Measurements from ENCODE around the gene ZBTB46. TPM values are rescaled to one million over a fixed set of nuclear protein-coding genes. Genes with fewer than 3 reads are reported as not detected.

The ZBTB46 gene
- total RNA-seq, 1 donor from 2014 or later = 7.4 TPM

- H3K4me3 ChIP-seq = peak overlapping the region; percentile 62 to 85
- intact Hi-C loops (cut with DNase I) = no loop called here
- TF ChIP-seq POLR2AphosphoS5 (IDR thresholded peaks at IDR 0.05; ENCODE audit: insufficient read depth in 1 of 2, low read depth in 1 of 2) = no peak
- no peak for TF ChIP-seq CTCF (IDR thresholded peaks at IDR 0.05)
- TF ChIP-seq POLR2A (IDR thresholded peaks at IDR 0.05) = no peak
- no peaks in the 10 kb centered on the region for H3K27me3 ChIP-seq
- DNase-seq (ENCODE audit: extremely low spot score in 2 of 2) = no peak
- H3K27ac ChIP-seq = peak overlapping the region; percentile 66
- H3K4me1 ChIP-seq = peaks cover 42% of the 10 kb centered on the region
- no peaks in the 10 kb centered on the region for H3K9me3 ChIP-seq
- H3K36me3 ChIP-seq = no peaks in the 10 kb centered on the region
Observed at GRCh38 chr20:63829945-63830835, 874 bp downstream of the ZBTB46 start.

GRCh38 chr20:63829603-63829944 lies 1.5 kb downstream of the ZBTB46 start:
- H3K36me3 ChIP-seq = no peaks in the 10 kb centered on the region
- peak overlapping the region; percentile 66 for H3K27ac ChIP-seq
- no peaks in the 10 kb centered on the region for H3K27me3 ChIP-seq
- H3K4me1 ChIP-seq = peaks cover 36% of the 10 kb centered on the region
- peak overlapping the region; percentile 62 to 85 for H3K4me3 ChIP-seq
- no peak for DNase-seq (ENCODE audit: extremely low spot score in 2 of 2)
- no peaks in the 10 kb centered on the region for H3K9me3 ChIP-seq
- intact Hi-C loops (cut with DNase I) = no loop called here
- TF ChIP-seq POLR2A (IDR thresholded peaks at IDR 0.05) (no peak), POLR2AphosphoS5 (IDR thresholded peaks at IDR 0.05; ENCODE audit: insufficient read depth in 1 of 2, low read depth in 1 of 2) (no peak), CTCF (IDR thresholded peaks at IDR 0.05) (no peak)

- intact Hi-C loops (cut with DNase I) = no loop called here
- H3K36me3 ChIP-seq = no peaks in the 10 kb centered on the region
- H3K4me1 ChIP-seq = peaks cover 29% of the 10 kb centered on the region
- TF ChIP-seq POLR2A (IDR thresholded peaks at IDR 0.05) = no peak
- no peak for TF ChIP-seq POLR2AphosphoS5 (IDR thresholded peaks at IDR 0.05; ENCODE audit: insufficient read depth in 1 of 2, low read depth in 1 of 2)
- TF ChIP-seq CTCF (IDR thresholded peaks at IDR 0.05) = no peak
- no peak for DNase-seq (ENCODE audit: extremely low spot score in 2 of 2)
- peak overlapping the region in 1 of 2 donors; percentile 62 for H3K4me3 ChIP-seq
- H3K27ac ChIP-seq = no peak overlapping the region
- no peaks in the 10 kb centered on the region for H3K9me3 ChIP-seq
- no peaks in the 10 kb centered on the region for H3K27me3 ChIP-seq
Observed at GRCh38 chr20:63828951-63829350, 2.1 kb downstream of the ZBTB46 start.

GRCh38 chr20:63828545-63828944 lies 2.5 kb downstream of the ZBTB46 start:
- H3K27ac ChIP-seq = no peak overlapping the region
- H3K9me3 ChIP-seq = no peaks in the 10 kb centered on the region
- H3K4me1 ChIP-seq = peaks cover 25% of the 10 kb centered on the region
- no peaks in the 10 kb centered on the region for H3K27me3 ChIP-seq
- TF ChIP-seq POLR2AphosphoS5 (IDR thresholded peaks at IDR 0.05; ENCODE audit: insufficient read depth in 1 of 2, low read depth in 1 of 2) (no peak), CTCF (IDR thresholded peaks at IDR 0.05) (no peak), POLR2A (IDR thresholded peaks at IDR 0.05) (no peak)
- intact Hi-C loops (cut with DNase I) = no loop called here
- no peaks in the 10 kb centered on the region for H3K36me3 ChIP-seq
- no peak for DNase-seq (ENCODE audit: extremely low spot score in 2 of 2)
- H3K4me3 ChIP-seq = no peak overlapping the region

- H3K4me3 ChIP-seq = no peak overlapping the region
- peaks cover 24% of the 10 kb centered on the region for H3K4me1 ChIP-seq
- H3K9me3 ChIP-seq = no peaks in the 10 kb centered on the region
- H3K27me3 ChIP-seq = no peaks in the 10 kb centered on the region
- H3K27ac ChIP-seq = no peak overlapping the region
- no peaks in the 10 kb centered on the region for H3K36me3 ChIP-seq
- no peak for DNase-seq (ENCODE audit: extremely low spot score in 2 of 2)
- TF ChIP-seq POLR2A (IDR thresholded peaks at IDR 0.05) (no peak), POLR2AphosphoS5 (IDR thresholded peaks at IDR 0.05; ENCODE audit: insufficient read depth in 1 of 2, low read depth in 1 of 2) (no peak), CTCF (IDR thresholded peaks at IDR 0.05) (no peak)
- intact Hi-C loops (cut with DNase I) = no loop called here
Observed at GRCh38 chr20:63828124-63828523, 2.9 kb downstream of the ZBTB46 start.

Measured in vagina (tissue), 2 donors.